ENCODE data around the gene IFI27L2. TPM values are rescaled to one million over a fixed set of nuclear protein-coding genes. Genes with fewer than 3 reads are reported as not detected.
A peak's percentile ranks its signal among the peaks of the same experiment; 100 is the strongest.

IFI27L2 gene
- total RNA-seq, 3 donors from 2014 or later (not counting 1 experiment from before 2014, with no cell fraction given), result 36.3 to 55.1 (median 39.8) TPM

DNA sequence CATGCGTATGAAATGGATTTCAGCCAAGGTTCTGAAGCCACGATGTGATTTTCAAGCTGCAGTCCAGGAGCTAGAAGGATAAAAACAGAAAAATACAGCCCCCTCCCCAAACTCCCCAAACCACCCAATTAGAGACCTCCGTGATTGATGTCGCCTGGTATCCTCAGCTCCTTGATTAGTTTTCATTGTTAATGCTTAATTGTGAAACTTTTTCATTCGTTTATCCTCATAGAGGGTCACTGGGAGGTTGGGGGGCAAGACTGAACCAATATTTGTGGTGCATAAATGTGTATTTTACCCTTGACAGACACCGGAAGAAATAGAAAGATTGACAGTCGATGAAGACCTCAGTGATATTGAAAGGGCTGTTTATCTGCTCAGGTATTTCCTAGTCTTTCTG lies 46.3 kb upstream of the IFI27L2 start:
- Histone ChIP-seq H3K27me3 (ENCODE audit: control insufficient read depth, insufficient read depth, low read length) (peaks cover 33% of the 10 kb centered on the region), H3K9me3 (ENCODE audit: control insufficient read depth, insufficient read depth, low read length) (no peaks in the 10 kb centered on the region), H3K4me3 (ENCODE audit: low read length) (no peak overlapping the region), H3K36me3 (ENCODE audit: control insufficient read depth, insufficient read depth, low read length) (no peaks in the 10 kb centered on the region), H3K27ac (ENCODE audit: low read length) (no peak overlapping the region), H3K4me1 (ENCODE audit: control insufficient read depth, insufficient read depth, low read length) (peaks cover 18% of the 10 kb centered on the region)
- peak overlapping the region; percentile 79 for H3K4me3 Mint-ChIP-seq
- H3K9me3 Mint-ChIP-seq, result no peaks in the 10 kb centered on the region
- intact Hi-C loops (cut with micrococcal nuclease), result no loop called here
- H3K27me3 Mint-ChIP-seq (ENCODE audit: low read depth in 2 of 2), result peaks cover 43 to 64% of the 10 kb centered on the region in 2 donors
- peak overlapping the region in 1 of 2 donors; percentile 58 for H3K27ac Mint-ChIP-seq
- 31% methylated on average over 7 of the region's 7 CpGs for WGBS (ENCODE audit: insufficient coverage)
- TF ChIP-seq, protein P1, sequence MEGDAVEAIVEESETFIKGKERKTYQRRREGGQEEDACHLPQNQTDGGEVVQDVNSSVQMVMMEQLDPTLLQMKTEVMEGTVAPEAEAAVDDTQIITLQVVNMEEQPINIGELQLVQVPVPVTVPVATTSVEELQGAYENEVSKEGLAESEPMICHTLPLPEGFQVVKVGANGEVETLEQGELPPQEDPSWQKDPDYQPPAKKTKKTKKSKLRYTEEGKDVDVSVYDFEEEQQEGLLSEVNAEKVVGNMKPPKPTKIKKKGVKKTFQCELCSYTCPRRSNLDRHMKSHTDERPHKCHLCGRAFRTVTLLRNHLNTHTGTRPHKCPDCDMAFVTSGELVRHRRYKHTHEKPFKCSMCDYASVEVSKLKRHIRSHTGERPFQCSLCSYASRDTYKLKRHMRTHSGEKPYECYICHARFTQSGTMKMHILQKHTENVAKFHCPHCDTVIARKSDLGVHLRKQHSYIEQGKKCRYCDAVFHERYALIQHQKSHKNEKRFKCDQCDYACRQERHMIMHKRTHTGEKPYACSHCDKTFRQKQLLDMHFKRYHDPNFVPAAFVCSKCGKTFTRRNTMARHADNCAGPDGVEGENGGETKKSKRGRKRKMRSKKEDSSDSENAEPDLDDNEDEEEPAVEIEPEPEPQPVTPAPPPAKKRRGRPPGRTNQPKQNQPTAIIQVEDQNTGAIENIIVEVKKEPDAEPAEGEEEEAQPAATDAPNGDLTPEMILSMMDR (IDR thresholded peaks at IDR 0.05), result no peak
- no peak for DNase-seq
- H3K36me3 Mint-ChIP-seq, result no peaks in the 10 kb centered on the region
- no peak for ATAC-seq
- H3K4me1 Mint-ChIP-seq, result peaks cover 20 to 24% of the 10 kb centered on the region in 2 donors

DNA sequence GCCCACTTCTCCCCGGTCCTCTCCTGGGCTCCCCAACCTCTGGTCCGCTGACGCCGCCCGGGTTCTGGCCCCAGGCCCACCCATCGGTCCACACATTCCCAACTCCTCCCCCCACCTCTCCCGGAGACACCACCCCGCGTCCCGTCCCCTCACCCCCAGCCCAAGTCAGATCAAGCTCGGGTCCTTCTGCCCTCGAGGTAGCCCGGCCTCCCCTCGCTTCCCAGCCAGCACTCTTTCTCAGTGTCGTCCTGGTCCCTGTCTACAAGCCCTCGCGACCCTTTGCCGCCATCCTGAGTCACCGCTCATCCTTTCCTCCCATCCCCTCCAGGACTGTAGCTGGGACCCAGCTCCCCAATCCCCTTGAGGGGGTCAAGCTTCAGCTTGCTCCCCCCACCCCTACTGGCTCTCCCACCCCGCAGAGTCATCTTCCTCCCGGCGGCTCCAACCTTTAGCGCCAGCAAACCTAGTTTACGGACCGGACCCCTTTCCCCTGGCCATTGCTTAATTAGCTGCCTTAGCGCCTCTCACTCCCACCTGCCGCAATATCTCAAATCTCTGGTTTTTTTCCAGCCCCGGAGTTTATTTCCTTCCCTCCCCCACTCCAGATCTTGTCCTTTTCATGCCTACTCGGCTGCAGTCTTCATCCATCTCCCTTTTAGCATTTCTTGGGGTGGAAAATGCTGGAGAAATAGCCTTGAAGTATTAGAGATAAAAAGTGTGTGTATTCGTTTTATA lies 45.8 kb upstream of the IFI27L2 start:
- TF ChIP-seq, protein P1 (IDR thresholded peaks at IDR 0.05), result no peak
- Mint-ChIP-seq H3K4me3 (peak overlapping the region; percentile 79), H3K36me3 (no peaks in the 10 kb centered on the region), H3K27me3 (ENCODE audit: low read depth in 2 of 2) (peaks cover 37 to 59% of the 10 kb centered on the region in 2 donors), H3K27ac (peak overlapping the region in 1 of 2 donors; percentile 58), H3K9me3 (no peaks in the 10 kb centered on the region), H3K4me1 (peaks cover 19 to 20% of the 10 kb centered on the region in 2 donors)
- 3% methylated on average over 28 of the region's 30 CpGs for WGBS (ENCODE audit: insufficient coverage)
- peaks cover 18% of the 10 kb centered on the region for H3K4me1 ChIP-seq (ENCODE audit: control insufficient read depth, insufficient read depth, low read length)
- DNase-seq, result peak in 1 of 2 donors; percentile 38
- no peaks in the 10 kb centered on the region for H3K36me3 ChIP-seq (ENCODE audit: control insufficient read depth, insufficient read depth, low read length)
- H3K4me3 ChIP-seq (ENCODE audit: low read length), result no peak overlapping the region
- peaks cover 33% of the 10 kb centered on the region for H3K27me3 ChIP-seq (ENCODE audit: control insufficient read depth, insufficient read depth, low read length)
- H3K9me3 ChIP-seq (ENCODE audit: control insufficient read depth, insufficient read depth, low read length), result no peaks in the 10 kb centered on the region
- no peak for ATAC-seq
- intact Hi-C loops (cut with micrococcal nuclease), result no loop called here
- H3K27ac ChIP-seq (ENCODE audit: low read length), result no peak overlapping the region

DNA sequence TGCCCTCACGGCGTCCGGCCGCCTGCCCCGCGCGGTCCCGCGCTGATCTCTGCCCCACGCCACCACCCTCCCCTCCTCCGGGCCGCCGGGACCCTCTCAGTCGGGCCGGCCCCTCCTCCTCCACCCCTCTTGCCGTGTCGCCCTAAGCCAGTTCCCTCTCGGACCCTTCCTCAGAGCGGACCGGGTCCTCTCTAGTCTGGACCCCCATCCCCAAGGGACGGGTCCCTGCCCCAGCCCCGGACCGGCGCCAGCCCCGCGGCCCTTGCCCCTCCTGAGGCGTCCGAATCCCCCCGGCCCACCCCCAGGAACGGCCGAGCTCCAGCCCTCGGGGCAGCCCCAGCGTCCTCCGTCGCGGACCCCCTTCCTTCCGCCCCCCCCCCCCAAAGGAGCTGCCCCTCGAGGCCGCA lies 45.2 kb upstream of the IFI27L2 start:
- no peaks in the 10 kb centered on the region for H3K36me3 Mint-ChIP-seq
- Histone ChIP-seq H3K4me3 (ENCODE audit: low read length) (peak overlapping the region; percentile 11), H3K27me3 (ENCODE audit: control insufficient read depth, insufficient read depth, low read length) (peaks cover 29% of the 10 kb centered on the region), H3K4me1 (ENCODE audit: control insufficient read depth, insufficient read depth, low read length) (peaks cover 18% of the 10 kb centered on the region), H3K9me3 (ENCODE audit: control insufficient read depth, insufficient read depth, low read length) (no peaks in the 10 kb centered on the region), H3K36me3 (ENCODE audit: control insufficient read depth, insufficient read depth, low read length) (no peaks in the 10 kb centered on the region), H3K27ac (ENCODE audit: low read length) (no peak overlapping the region)
- intact Hi-C loops (cut with micrococcal nuclease), result no loop called here
- TF ChIP-seq, protein P1 (IDR thresholded peaks at IDR 0.05), result no peak
- WGBS (ENCODE audit: insufficient coverage), result under 1% methylated on average over 39 of the region's 39 CpGs
- peak overlapping the region in 1 of 2 donors; percentile 58 for H3K27ac Mint-ChIP-seq
- H3K4me1 Mint-ChIP-seq, result peaks cover 19 to 20% of the 10 kb centered on the region in 2 donors
- H3K9me3 Mint-ChIP-seq, result no peaks in the 10 kb centered on the region
- ATAC-seq (no peak), DNase-seq (no peak)
- H3K4me3 Mint-ChIP-seq, result peak overlapping the region; percentile 49
- H3K27me3 Mint-ChIP-seq (ENCODE audit: low read depth in 2 of 2), result peaks cover 32 to 53% of the 10 kb centered on the region in 2 donors

Data from natural killer cell (primary cell).